ENCODE data around the gene KIF26B.
"Not testable (repeated sequence)": the region's sequence is repeated elsewhere in the genome, so short reads cannot be mapped to it uniquely, and the experiment has no call there.

DNA sequence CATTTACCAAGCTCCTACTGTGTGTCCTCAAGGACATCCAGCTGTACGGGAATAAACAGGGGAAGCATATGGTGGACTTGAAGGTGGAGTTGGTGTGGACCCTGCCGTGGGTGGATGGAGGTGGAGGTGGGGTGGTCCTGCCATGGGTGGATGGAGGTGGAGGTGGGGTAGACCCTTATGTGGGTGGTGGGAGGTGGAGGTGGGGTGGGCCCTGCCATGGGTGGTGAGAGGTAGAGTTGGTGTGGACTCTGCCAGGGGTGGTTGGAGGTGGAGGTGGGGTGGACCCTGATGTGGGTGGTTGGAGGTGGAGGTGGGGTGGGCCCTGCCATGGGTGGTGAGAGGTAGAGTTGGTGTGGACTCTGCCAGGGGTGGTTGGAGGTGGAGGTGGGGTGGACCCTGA is 169.0 kb downstream of the KIF26B start:
- not testable (repeated sequence) for TF ChIP-seq YY1 (IDR thresholded peaks at IDR 0.05; ENCODE audit: insufficient read depth, insufficient read length); SUZ12 (IDR thresholded peaks at IDR 0.05; ENCODE audit: extremely low read depth, insufficient read depth, insufficient read length); ZNF274 (IDR thresholded peaks at IDR 0.05; ENCODE audit: low read depth, low read length)

Measured in NT2/D1 (cell line).